ENCODE measurements around the gene ADD3. TPM values are rescaled to one million over a fixed set of nuclear protein-coding genes. Genes with fewer than 3 reads are reported as not detected.

ADD3 gene
- total and polyA plus RNA-seq, 2 of the 13 experiments (the other 11 are each of a cell fraction or from before 2014, with no cell fraction given): 44.7 to 57.5 TPM

- TF ChIP-seq ZNF609 (CRISPR knock-in tag; IDR thresholded peaks at IDR 0.05; ENCODE audit: borderline replicate concordance) (no peak), CBX2 (IDR thresholded peaks at IDR 0.05; ENCODE audit: low read depth, low read length) (no peak), CBX2 (CRISPR knock-in tag; IDR thresholded peaks at IDR 0.05; ENCODE audit: low read depth) (no peak), PCBP1 (IDR thresholded peaks at IDR 0.05; ENCODE audit: borderline replicate concordance, low read depth, low read length) (no peak)
These were observed 3.9 kb downstream of the ADD3 start (continued) for GRCh38 chr10:110011681-110012080.

GRCh38 chr10:110013630-110014293, 6.0 kb downstream of the ADD3 start:
- no peaks in the 10 kb centered on the region for H3K27me3 ChIP-seq (ENCODE audit: control insufficient read depth in 1 of 2, insufficient read depth in 2 of 2, low read length in 2 of 2)
- H3K79me2 ChIP-seq (ENCODE audit: insufficient read depth, low read length): peaks cover 81% of the 10 kb centered on the region
- DNase-seq (ENCODE audit: low spot score) (peak; percentile 35), FAIRE-seq (no peak), ATAC-seq (no peak; the same call in 2 of the 3 replicates)
- 0 out of 2 replicates have a peak, but pooled peaks have one; percentile 27 for TF ChIP-seq FOSL2 (CRISPR knock-in tag; IDR thresholded peaks at IDR 0.05)
- TF ChIP-seq KDM5B (CRISPR knock-in tag; IDR thresholded peaks at IDR 0.05; ENCODE audit: borderline replicate concordance): no peak
- TF ChIP-seq EZH2 (conservative IDR thresholded peaks at IDR 0.05; ENCODE audit: low read depth, low read length): no peak
- TF ChIP-seq CCAR2 (optimal IDR thresholded peaks at IDR 0.05; ENCODE audit: low read depth, low read length): no peak
- TF ChIP-seq HMG20B (CRISPR knock-in tag; conservative IDR thresholded peaks at IDR 0.05): no peak
- no peak for TF ChIP-seq SIN3B (IDR thresholded peaks at IDR 0.05; ENCODE audit: low read length)
- no peaks in the 10 kb centered on the region for H3K9me3 ChIP-seq (ENCODE audit: low read length)
- H4K20me1 ChIP-seq (ENCODE audit: insufficient read depth, low read length): no peaks in the 10 kb centered on the region
- H3K4me1 ChIP-seq (ENCODE audit: insufficient read depth, low read length): peaks cover 54% of the 10 kb centered on the region
- no peaks in the 10 kb centered on the region for H3K36me3 ChIP-seq (replicated peaks in 1 of 2; ENCODE audit: control insufficient read depth in 1 of 2, insufficient read depth in 2 of 2, low read length in 2 of 2)
- no peak overlapping the region for H3K4me2 ChIP-seq (ENCODE audit: low read depth, low read length)
- no TSS peak for BruUV-seq (replicated peaks)
- H3K27ac ChIP-seq (ENCODE audit: extremely low read length, insufficient read depth, low read length): no peak overlapping the region
- ChIA-PET CTCF (ENCODE audit: low intra/inter-chr PET ratio, low total read pairs) (no interaction called here), POLR2A (no interaction called here)
- intact Hi-C loops (cut with micrococcal nuclease; ENCODE audit: unreplicated experiment) (no loop called here), in situ Hi-C loops (cut with HindIII; ENCODE audit: extremely low pct_ligation_motif_present, low pct_unique_long_range_greater_than_20kb) (loop anchor here (25.0 kb wide), 1 partner anchor 126 kb away; no protein-coding TSS in a partner anchor)
- 68% methylated on average over 4 of the region's 4 CpGs for WGBS (ENCODE audit: low lambda C conversion rate)
- H2AFZ ChIP-seq (ENCODE audit: low read length): no peak overlapping the region
- H3K9ac ChIP-seq (ENCODE audit: insufficient read depth, low read depth, low read length): no peak overlapping the region
- H3K4me3 ChIP-seq (replicated peaks in 1 of 3; ENCODE audit: insufficient read depth in 1 of 3, low read depth in 2 of 3, low read length in 3 of 3): no peak overlapping the region

Data from HepG2 (cell line).